Ovary (tissue), 3 donors: ENCODE measurements around the gene STARD9.

Experiments
- CTCF ChIP-seq, 3 donors: fragments of 450-650 bp in 2 of 3; fragments of 200-600 bp in 1 of 3; IDR thresholded peaks; one replicate each; pipeline versions ENCODE4 v1.5.1 to v1.8.0; 2016 to 2022; ENCODE audit warnings: antibody characterized with exemption in 3 of 3, mild to moderate bottlenecking in 1 of 3
- POLR2A ChIP-seq: fragments of 450-650 bp; IDR thresholded peaks from one replicate; pipeline ENCODE4 v1.6.1; 2017; ENCODE audit warnings: antibody characterized with exemption, mild to moderate bottlenecking, moderate library complexity
- donor health status: DM: no; HTN: no; CAD: no.

DNA sequence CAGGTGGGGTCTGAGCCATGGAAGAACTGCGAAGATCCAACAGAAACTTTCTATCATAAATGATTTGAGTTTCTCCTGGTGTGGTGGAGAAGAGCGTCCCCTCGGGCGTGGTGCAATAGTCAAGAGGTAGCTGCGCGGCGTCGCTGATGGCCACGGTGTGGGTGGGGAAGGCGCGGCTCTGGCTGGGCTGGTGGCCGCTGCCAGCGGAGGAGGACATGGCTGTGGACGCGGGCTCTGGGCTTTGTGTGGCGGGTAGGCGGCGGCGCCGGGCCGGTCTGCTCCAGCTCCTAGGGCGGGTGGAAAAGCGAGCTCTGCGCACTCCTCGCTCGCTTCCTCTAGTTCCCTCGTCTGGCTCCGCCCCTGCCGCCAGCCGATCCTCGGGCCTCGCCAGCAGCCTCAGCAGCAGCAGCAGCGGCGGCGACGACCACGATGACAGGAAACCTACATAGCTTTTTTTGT lies 5.9 kb downstream of the STARD9 start:
- TF ChIP-seq CTCF (IDR thresholded peaks at IDR 0.05) (no peak), POLR2A (peak; percentile 25)
